Measurements from ENCODE around the gene RDH14.

Gene RDH14

GRCh38 chr2:18588802-18589201 lies 28.3 kb upstream of the RDH14 start:
- H3K9me3 ChIP-seq = no peaks in the 10 kb centered on the region
- no peaks in the 10 kb centered on the region for H3K27me3 ChIP-seq (ENCODE audit: low read depth)
- H3K36me3 ChIP-seq (replicated peaks) = no peaks in the 10 kb centered on the region
- no peak overlapping the region for H3K4me3 ChIP-seq
- in situ Hi-C loops (cut with MboI; ENCODE audit: low sequenced_read_pairs) = no loop called here
- no peaks in the 10 kb centered on the region for H3K4me1 ChIP-seq
- no peak for DNase-seq (ENCODE audit: low spot score in 2 of 2)

DNA sequence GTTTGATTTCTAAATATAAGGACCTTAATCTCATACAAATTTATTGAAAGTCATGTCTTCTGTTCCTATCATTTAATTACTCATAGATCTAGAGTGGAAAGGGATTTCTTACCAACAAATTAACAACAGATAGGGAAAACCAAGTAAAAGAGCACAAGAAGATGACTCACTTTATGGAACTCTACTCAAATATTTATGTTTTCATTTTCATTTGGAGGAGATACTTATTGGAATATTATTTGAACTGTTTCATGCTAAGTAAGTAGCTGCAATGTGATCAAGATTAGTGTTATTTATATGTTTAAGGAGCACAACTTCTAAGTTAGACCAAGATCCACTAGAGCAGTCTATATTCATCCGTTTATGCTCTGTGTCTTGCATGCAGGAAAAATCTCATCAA lies 27.6 kb upstream of the RDH14 start:
- no peak for DNase-seq (ENCODE audit: low spot score in 2 of 2)
- H3K9me3 ChIP-seq = no peaks in the 10 kb centered on the region
- no peaks in the 10 kb centered on the region for H3K4me1 ChIP-seq
- no peaks in the 10 kb centered on the region for H3K27me3 ChIP-seq (ENCODE audit: low read depth)
- in situ Hi-C loops (cut with MboI; ENCODE audit: low sequenced_read_pairs) = no loop called here
- H3K36me3 ChIP-seq (replicated peaks) = no peaks in the 10 kb centered on the region
- H3K4me3 ChIP-seq = no peak overlapping the region

DNA sequence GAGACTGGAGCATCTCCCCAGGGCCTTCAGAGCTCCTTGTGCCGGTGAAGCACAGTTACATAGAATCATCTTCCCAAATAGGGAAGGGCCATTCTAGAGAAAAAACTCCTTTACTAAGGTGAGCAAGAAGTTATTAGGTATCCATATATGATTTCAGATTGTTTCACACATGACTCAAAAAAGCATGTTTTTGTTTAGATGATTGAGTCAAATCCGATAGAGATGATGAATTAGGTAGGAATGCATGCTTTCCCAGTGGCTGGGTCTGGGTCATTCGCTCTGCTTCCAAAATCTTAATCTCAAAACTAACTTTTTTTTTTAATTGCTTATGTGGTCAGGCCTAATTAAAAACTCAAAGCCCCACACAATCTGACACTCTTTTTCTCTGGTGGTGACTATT lies 25.1 kb upstream of the RDH14 start:
- no peak overlapping the region for H3K4me3 ChIP-seq
- no peaks in the 10 kb centered on the region for H3K4me1 ChIP-seq
- in situ Hi-C loops (cut with MboI; ENCODE audit: low sequenced_read_pairs) = no loop called here
- no peaks in the 10 kb centered on the region for H3K9me3 ChIP-seq
- H3K27me3 ChIP-seq (ENCODE audit: low read depth) = no peaks in the 10 kb centered on the region
- H3K36me3 ChIP-seq (replicated peaks) = no peaks in the 10 kb centered on the region
- DNase-seq (ENCODE audit: low spot score in 2 of 2) = no peak

- Histone ChIP-seq H3K27me3 (ENCODE audit: low read depth) (no peaks in the 10 kb centered on the region), H3K9me3 (no peaks in the 10 kb centered on the region), H3K4me3 (no peak overlapping the region), H3K4me1 (no peaks in the 10 kb centered on the region), H3K36me3 (replicated peaks) (no peaks in the 10 kb centered on the region)
- in situ Hi-C loops (cut with MboI; ENCODE audit: low sequenced_read_pairs) = no loop called here
- DNase-seq (ENCODE audit: low spot score in 2 of 2) = no peak
These were observed 24.1 kb upstream of the RDH14 start for GRCh38 chr2:18584608-18584954.

DNA sequence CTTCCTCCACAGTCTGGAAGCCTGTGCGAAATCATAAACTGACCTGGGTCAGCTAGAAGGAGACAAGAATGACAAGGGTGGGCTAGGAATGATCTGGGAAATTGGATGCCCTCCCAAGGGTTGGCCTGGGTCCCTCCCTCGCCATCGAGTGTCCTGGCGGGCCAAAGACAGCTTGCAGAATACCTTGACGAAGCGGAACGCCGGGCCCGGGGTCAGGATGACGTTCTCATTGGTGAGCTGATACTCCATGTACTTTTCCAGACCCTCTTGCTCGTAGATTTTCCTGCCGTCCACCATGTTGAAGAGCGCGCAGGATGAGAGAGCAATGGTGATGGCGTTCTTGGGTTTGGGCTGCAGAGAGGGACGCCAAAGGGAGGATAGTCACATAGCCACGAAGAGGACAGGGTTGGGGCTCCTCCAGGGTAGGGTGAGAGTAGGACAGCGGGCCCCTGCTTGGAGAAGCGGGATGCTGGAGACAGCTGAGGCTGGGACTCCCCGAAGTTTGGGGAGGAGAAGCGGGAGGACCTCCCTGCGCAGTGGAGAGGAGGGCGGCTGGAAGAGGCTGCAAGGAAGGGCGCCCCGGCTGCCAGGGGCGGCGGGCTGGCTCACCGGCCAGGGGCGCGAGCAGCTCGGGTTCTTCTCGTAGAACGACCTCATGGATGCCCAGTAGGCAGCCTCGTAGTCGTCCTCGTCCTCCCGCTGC lies 23.6 kb upstream of the RDH14 start:
- H3K36me3 ChIP-seq (replicated peaks) = no peaks in the 10 kb centered on the region
- in situ Hi-C loops (cut with MboI; ENCODE audit: low sequenced_read_pairs) = no loop called here
- H3K4me3 ChIP-seq = no peak overlapping the region
- no peaks in the 10 kb centered on the region for H3K9me3 ChIP-seq
- DNase-seq (ENCODE audit: low spot score in 2 of 2) = no peak
- H3K4me1 ChIP-seq = no peaks in the 10 kb centered on the region
- no peaks in the 10 kb centered on the region for H3K27me3 ChIP-seq (ENCODE audit: low read depth)

DNA sequence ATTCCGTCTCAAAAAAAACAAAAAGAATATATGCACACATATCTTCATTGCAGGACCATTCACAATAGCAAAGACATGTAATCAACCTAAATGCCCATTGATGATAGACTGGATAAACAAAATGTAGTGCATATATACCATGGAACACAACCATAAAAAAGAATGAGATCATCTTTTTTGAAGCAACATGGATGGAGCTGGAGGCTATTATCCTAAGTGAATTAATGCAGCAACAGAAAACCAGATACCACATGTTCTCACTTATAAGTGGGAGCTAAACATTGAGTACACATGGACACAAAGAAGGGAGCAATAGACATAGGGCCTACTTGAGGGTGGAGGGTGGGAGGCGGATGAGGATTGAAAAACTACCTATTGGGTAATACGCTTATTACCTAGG lies 20.2 kb upstream of the RDH14 start:
- Histone ChIP-seq H3K4me3 (no peak overlapping the region), H3K9me3 (no peaks in the 10 kb centered on the region), H3K36me3 (replicated peaks) (no peaks in the 10 kb centered on the region), H3K27me3 (ENCODE audit: low read depth) (no peaks in the 10 kb centered on the region), H3K4me1 (no peaks in the 10 kb centered on the region)
- in situ Hi-C loops (cut with MboI; ENCODE audit: low sequenced_read_pairs) = no loop called here
- DNase-seq (ENCODE audit: low spot score in 2 of 2) = no peak

- in situ Hi-C loops (cut with MboI; ENCODE audit: low sequenced_read_pairs) = no loop called here
- no peak for DNase-seq (ENCODE audit: low spot score in 2 of 2)
- H3K9me3 ChIP-seq = no peaks in the 10 kb centered on the region
- H3K4me1 ChIP-seq = no peaks in the 10 kb centered on the region
- H3K4me3 ChIP-seq = no peak overlapping the region
- no peaks in the 10 kb centered on the region for H3K27me3 ChIP-seq (ENCODE audit: low read depth)
- no peaks in the 10 kb centered on the region for H3K36me3 ChIP-seq (replicated peaks)
These were observed 17.6 kb upstream of the RDH14 start for GRCh38 chr2:18578033-18578432.

GRCh38 chr2:18566145-18566769 lies 5.8 kb upstream of the RDH14 start:
- Histone ChIP-seq H3K4me1 (no peaks in the 10 kb centered on the region), H3K4me3 (no peak overlapping the region), H3K9me3 (no peaks in the 10 kb centered on the region; the same call in 1 of the 2 replicates), H3K27me3 (ENCODE audit: low read depth) (no peaks in the 10 kb centered on the region), H3K36me3 (replicated peaks) (no peaks in the 10 kb centered on the region)
- in situ Hi-C loops (cut with MboI; ENCODE audit: low sequenced_read_pairs) = no loop called here
- no peak for DNase-seq (ENCODE audit: low spot score in 2 of 2)

DNA sequence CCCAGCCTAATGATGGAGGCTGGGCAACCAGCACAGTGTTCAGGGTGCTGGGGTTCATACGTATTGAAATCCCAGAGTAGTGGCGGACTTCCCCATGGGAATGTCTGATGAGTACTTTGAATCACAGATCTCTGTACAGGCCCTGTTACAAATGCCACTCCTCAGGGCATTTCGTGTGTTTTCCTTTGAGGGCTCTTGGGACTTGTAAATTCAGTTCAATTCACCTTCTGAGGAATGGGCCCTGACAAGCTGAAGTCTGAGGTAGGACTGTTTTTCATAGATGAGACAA lies 288 bp upstream of the RDH14 start:
- no peak for DNase-seq (ENCODE audit: low spot score in 2 of 2)
- Histone ChIP-seq H3K27me3 (ENCODE audit: low read depth) (no peaks in the 10 kb centered on the region), H3K4me1 (peaks cover 12% of the 10 kb centered on the region), H3K4me3 (peak overlapping the region; percentile 64), H3K36me3 (replicated peaks) (peaks cover 4% of the 10 kb centered on the region), H3K9me3 (no peaks in the 10 kb centered on the region; the same call in 1 of the 2 replicates)
- in situ Hi-C loops (cut with MboI; ENCODE audit: low sequenced_read_pairs) = no loop called here

- in situ Hi-C loops (cut with MboI; ENCODE audit: low sequenced_read_pairs) = no loop called here
- H3K4me1 ChIP-seq = peaks cover 12% of the 10 kb centered on the region
- H3K36me3 ChIP-seq (replicated peaks) = peaks cover 13% of the 10 kb centered on the region
- peak overlapping the region; percentile 64 for H3K4me3 ChIP-seq
- no peak for DNase-seq (ENCODE audit: low spot score in 2 of 2)
- H3K9me3 ChIP-seq = no peaks in the 10 kb centered on the region
- no peaks in the 10 kb centered on the region for H3K27me3 ChIP-seq (ENCODE audit: low read depth)
These were observed 872 bp downstream of the RDH14 start for GRCh38 chr2:18559531-18560030.

DNA sequence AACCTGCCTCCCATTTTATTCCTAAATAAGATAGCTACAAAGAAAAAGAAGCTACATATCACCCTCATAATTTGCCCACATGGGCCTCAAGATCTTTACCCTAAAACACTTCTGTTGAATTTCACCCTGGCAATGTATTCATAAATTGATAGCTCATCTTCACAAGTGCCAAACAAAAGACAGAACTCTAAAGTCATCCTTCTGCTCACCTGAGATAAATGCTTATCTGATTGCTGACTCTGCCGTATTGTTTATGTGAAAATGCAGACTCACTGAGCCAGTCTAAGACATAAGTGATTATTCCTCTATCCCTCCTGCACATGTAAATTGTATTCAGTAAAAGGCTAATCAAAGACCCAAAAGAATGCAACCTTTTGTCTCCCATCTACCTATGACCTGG lies 2.0 kb downstream of the RDH14 start:
- Histone ChIP-seq H3K9me3 (no peaks in the 10 kb centered on the region), H3K4me3 (no peak overlapping the region), H3K36me3 (replicated peaks) (peaks cover 13% of the 10 kb centered on the region), H3K27me3 (ENCODE audit: low read depth) (no peaks in the 10 kb centered on the region), H3K4me1 (peaks cover 12% of the 10 kb centered on the region)
- DNase-seq (ENCODE audit: low spot score in 2 of 2) = no peak
- in situ Hi-C loops (cut with MboI; ENCODE audit: low sequenced_read_pairs) = no loop called here

GRCh38 chr2:18557121-18557520 lies 3.3 kb downstream of the RDH14 start:
- no peaks in the 10 kb centered on the region for H3K9me3 ChIP-seq
- in situ Hi-C loops (cut with MboI; ENCODE audit: low sequenced_read_pairs) = no loop called here
- H3K4me1 ChIP-seq = peaks cover 14% of the 10 kb centered on the region
- H3K4me3 ChIP-seq = no peak overlapping the region
- no peak for DNase-seq (ENCODE audit: low spot score in 2 of 2)
- H3K27me3 ChIP-seq (ENCODE audit: low read depth) = no peaks in the 10 kb centered on the region
- peaks cover 22% of the 10 kb centered on the region for H3K36me3 ChIP-seq (replicated peaks)

DNA sequence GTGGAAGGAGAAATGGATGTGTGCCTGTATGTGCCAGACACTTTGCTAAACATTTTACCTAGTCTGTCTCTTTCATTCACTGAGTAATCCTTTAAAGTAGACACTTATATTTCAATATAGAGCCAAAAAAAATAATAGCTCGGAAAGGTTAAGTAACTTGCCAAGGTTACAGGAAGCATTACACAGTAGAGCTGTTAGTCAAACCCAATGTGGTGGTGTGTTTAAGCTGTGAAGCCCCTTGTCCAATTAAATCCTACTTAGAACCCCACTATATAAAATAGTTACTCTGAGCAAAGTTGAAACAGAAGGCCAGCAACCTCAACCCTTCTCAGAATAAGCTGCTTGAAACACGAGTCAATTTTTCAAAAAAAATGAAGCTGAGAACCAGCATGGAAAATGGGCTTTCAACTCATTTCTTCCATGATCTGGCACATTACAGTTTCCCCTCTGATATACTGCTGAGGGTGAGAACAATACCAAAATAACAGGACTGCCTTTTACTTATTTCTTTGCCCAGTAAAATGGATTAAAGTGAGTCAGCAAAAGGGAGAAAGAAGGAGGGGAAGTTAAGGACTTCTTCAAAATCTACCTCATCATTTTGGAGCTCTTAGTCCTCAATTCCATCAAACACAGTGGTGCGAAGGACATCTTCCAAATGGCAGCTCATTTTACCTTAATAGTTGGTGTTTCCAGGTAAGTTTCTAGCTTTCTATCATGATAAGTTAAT lies 7.9 kb downstream of the RDH14 start:
- no peak overlapping the region for H3K4me3 ChIP-seq
- H3K36me3 ChIP-seq (replicated peaks) = peaks cover 22% of the 10 kb centered on the region
- no peak for DNase-seq (ENCODE audit: low spot score in 2 of 2)
- no peaks in the 10 kb centered on the region for H3K27me3 ChIP-seq (ENCODE audit: low read depth)
- in situ Hi-C loops (cut with MboI; ENCODE audit: low sequenced_read_pairs) = no loop called here
- peaks cover 5% of the 10 kb centered on the region; the same call in 1 of the 2 replicates for H3K4me1 ChIP-seq
- no peaks in the 10 kb centered on the region for H3K9me3 ChIP-seq

DNA sequence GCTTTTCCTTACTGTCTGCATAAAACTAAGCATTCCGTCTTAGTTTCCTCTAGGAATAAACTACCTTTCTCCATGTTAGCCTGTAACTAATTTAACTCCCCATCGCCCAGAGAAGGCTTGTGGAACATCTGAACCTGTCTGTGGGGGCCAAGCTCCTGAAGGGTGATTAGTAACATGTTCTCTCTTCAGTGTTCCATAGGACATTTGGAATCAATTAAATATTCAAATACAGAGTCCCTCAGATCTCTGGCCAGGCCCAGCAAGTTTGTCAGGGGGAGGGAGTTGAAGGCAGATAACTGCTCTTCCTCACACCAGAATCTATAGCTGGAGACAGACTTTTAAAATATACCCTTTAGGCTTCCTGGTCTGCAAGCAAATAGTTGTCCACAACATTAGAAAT lies 8.8 kb downstream of the RDH14 start:
- no peak for DNase-seq (ENCODE audit: low spot score in 2 of 2)
- H3K4me1 ChIP-seq = peaks cover 2% of the 10 kb centered on the region; the same call in 1 of the 2 replicates
- no peaks in the 10 kb centered on the region for H3K27me3 ChIP-seq (ENCODE audit: low read depth)
- peaks cover 21% of the 10 kb centered on the region for H3K36me3 ChIP-seq (replicated peaks)
- H3K4me3 ChIP-seq = no peak overlapping the region
- no peaks in the 10 kb centered on the region for H3K9me3 ChIP-seq
- in situ Hi-C loops (cut with MboI; ENCODE audit: low sequenced_read_pairs) = no loop called here

All from HAP-1 (cell line).